ENCODE results near the gene KIF26B. TPM values are rescaled to one million over a fixed set of nuclear protein-coding genes. Genes with fewer than 3 reads are reported as not detected.

KIF26B gene
- total RNA-seq, 2 experiments from 2014 or later: not detected

- H4K20me1 ChIP-seq (ENCODE audit: insufficient read depth, low read length): no peaks in the 10 kb centered on the region
- no peaks in the 10 kb centered on the region for H3K4me1 ChIP-seq (ENCODE audit: insufficient read depth, low read length, poor library complexity, severe bottlenecking)
- POLR2A ChIA-PET: interaction anchor here (0.6 kb wide), 1 partner anchor 1396 kb away, joined by 3 read pairs; no protein-coding TSS in a partner anchor
- no peak for DNase-seq (ENCODE audit: low spot score)
- intact Hi-C loops (cut with micrococcal nuclease; ENCODE audit: unreplicated experiment): no loop called here
- H3K4me2 ChIP-seq (ENCODE audit: low read length): no peak overlapping the region
- H3K36me3 ChIP-seq (ENCODE audit: insufficient read depth, low read length): no peaks in the 10 kb centered on the region
- H3K27ac ChIP-seq (ENCODE audit: low read depth, low read length, poor library complexity, severe bottlenecking): no peak overlapping the region
- no peak overlapping the region for H2AFZ ChIP-seq (ENCODE audit: low read length)
- TF ChIP-seq CTCF (conservative IDR thresholded peaks at IDR 0.05; ENCODE audit: low read length) (no peak), EZH2phosphoT487 (IDR thresholded peaks at IDR 0.05; ENCODE audit: borderline replicate concordance, low read depth, low read length) (no peak)
- H3K79me2 ChIP-seq (ENCODE audit: insufficient read depth, low read depth, low read length): no peaks in the 10 kb centered on the region
- H3K9me3 ChIP-seq (ENCODE audit: low read length): peaks cover 3% of the 10 kb centered on the region; the same call in 1 of the 2 replicates
- CTCF ChIA-PET (ENCODE audit: unreplicated experiment): no interaction called here
- BruUV-seq (replicated peaks): no TSS peak
- H3K9me2 ChIP-seq (ENCODE audit: insufficient read depth, low read length): no peaks in the 10 kb centered on the region
- no peak overlapping the region for H3K4me3 ChIP-seq (ENCODE audit: low read depth, low read length, poor library complexity, severe bottlenecking)
Observed at GRCh38 chr1:245211761-245212160, 57.0 kb downstream of the KIF26B start.

GRCh38 chr1:245212221-245212710 lies 57.5 kb downstream of the KIF26B start:
- Histone ChIP-seq H4K20me1 (ENCODE audit: insufficient read depth, low read length) (no peaks in the 10 kb centered on the region), H3K9me3 (ENCODE audit: low read length) (no peaks in the 10 kb centered on the region), H3K9me2 (ENCODE audit: insufficient read depth, low read length) (no peaks in the 10 kb centered on the region), H3K4me3 (ENCODE audit: low read depth, low read length, poor library complexity, severe bottlenecking) (no peak overlapping the region), H3K4me2 (ENCODE audit: low read length) (no peak overlapping the region), H2AFZ (ENCODE audit: low read length) (no peak overlapping the region), H3K79me2 (ENCODE audit: insufficient read depth, low read depth, low read length) (no peaks in the 10 kb centered on the region), H3K27ac (ENCODE audit: low read depth, low read length, poor library complexity, severe bottlenecking) (no peak overlapping the region), H3K4me1 (ENCODE audit: insufficient read depth, low read length, poor library complexity, severe bottlenecking) (no peaks in the 10 kb centered on the region), H3K36me3 (ENCODE audit: insufficient read depth, low read length) (no peaks in the 10 kb centered on the region)
- BruUV-seq (replicated peaks): no TSS peak
- DNase-seq (ENCODE audit: low spot score): no peak
- CTCF ChIA-PET (ENCODE audit: unreplicated experiment): no interaction called here
- intact Hi-C loops (cut with micrococcal nuclease; ENCODE audit: unreplicated experiment): no loop called here
- POLR2A ChIA-PET: interaction anchor here (0.6 kb wide), 1 partner anchor 1397 kb away, joined by 3 read pairs; no protein-coding TSS in a partner anchor
- TF ChIP-seq CTCF (conservative IDR thresholded peaks at IDR 0.05; ENCODE audit: low read length) (no peak), EZH2phosphoT487 (IDR thresholded peaks at IDR 0.05; ENCODE audit: borderline replicate concordance, low read depth, low read length) (no peak)

GRCh38 chr1:245213066-245213831 lies 58.5 kb downstream of the KIF26B start:
- H4K20me1 ChIP-seq (ENCODE audit: insufficient read depth, low read length): no peaks in the 10 kb centered on the region
- no peaks in the 10 kb centered on the region for H3K4me1 ChIP-seq (ENCODE audit: insufficient read depth, low read length, poor library complexity, severe bottlenecking)
- ChIA-PET CTCF (ENCODE audit: unreplicated experiment) (no interaction called here), POLR2A (no interaction called here)
- no peaks in the 10 kb centered on the region for H3K36me3 ChIP-seq (ENCODE audit: insufficient read depth, low read length)
- H3K27ac ChIP-seq (ENCODE audit: low read depth, low read length, poor library complexity, severe bottlenecking): no peak overlapping the region
- H3K9me3 ChIP-seq (ENCODE audit: low read length): no peaks in the 10 kb centered on the region
- no peak overlapping the region for H3K4me3 ChIP-seq (ENCODE audit: low read depth, low read length, poor library complexity, severe bottlenecking)
- BruUV-seq (replicated peaks): no TSS peak
- no peak overlapping the region for H2AFZ ChIP-seq (ENCODE audit: low read length)
- no peaks in the 10 kb centered on the region for H3K9me2 ChIP-seq (ENCODE audit: insufficient read depth, low read length)
- H3K4me2 ChIP-seq (ENCODE audit: low read length): no peak overlapping the region
- no peak for DNase-seq (ENCODE audit: low spot score)
- intact Hi-C loops (cut with micrococcal nuclease; ENCODE audit: unreplicated experiment): no loop called here
- TF ChIP-seq EZH2phosphoT487 (IDR thresholded peaks at IDR 0.05; ENCODE audit: borderline replicate concordance, low read depth, low read length) (no peak), CTCF (conservative IDR thresholded peaks at IDR 0.05; ENCODE audit: low read length) (no peak)
- no peaks in the 10 kb centered on the region for H3K79me2 ChIP-seq (ENCODE audit: insufficient read depth, low read depth, low read length)

All from OCI-LY7 (cell line).